GM06990 (cell line): ENCODE results near the gene FBXW8.

Source experiments
- DNase-seq: peaks from one replicate; pipeline ENCODE4 v3.0.0-alpha.2; 2011; ENCODE audit not compliant: insufficient read length; ENCODE audit errors: extremely low read depth
- H3K27me3 ChIP-seq: replicated peaks from 2 replicates; pipeline ENCODE4 v1.6.0; 2011; ENCODE audit warnings: low read length; ENCODE audit not compliant: control insufficient read depth, insufficient read depth
- H3K36me3 ChIP-seq: 2 replicates; pipeline ENCODE4 v1.5.1; 2011; ENCODE audit warnings: low read length; ENCODE audit not compliant: control insufficient read depth, insufficient read depth
- H3K4me3 ChIP-seq: replicated peaks from 2 replicates; pipeline ENCODE4 v1.5.1; 2011; ENCODE audit warnings: low read depth, mild to moderate bottlenecking, control low read depth, low read length
- TF ChIP-seq, protein P1 (sequence below): IDR thresholded peaks from 2 replicates; pipeline ENCODE4 v1.5.1; 2011; ENCODE audit warnings: low read length, control low read depth, mild to moderate bottlenecking, inconsistent platforms; ENCODE audit not compliant: insufficient read depth, poor library complexity, severe bottlenecking

The FBXW8 gene, protein sequence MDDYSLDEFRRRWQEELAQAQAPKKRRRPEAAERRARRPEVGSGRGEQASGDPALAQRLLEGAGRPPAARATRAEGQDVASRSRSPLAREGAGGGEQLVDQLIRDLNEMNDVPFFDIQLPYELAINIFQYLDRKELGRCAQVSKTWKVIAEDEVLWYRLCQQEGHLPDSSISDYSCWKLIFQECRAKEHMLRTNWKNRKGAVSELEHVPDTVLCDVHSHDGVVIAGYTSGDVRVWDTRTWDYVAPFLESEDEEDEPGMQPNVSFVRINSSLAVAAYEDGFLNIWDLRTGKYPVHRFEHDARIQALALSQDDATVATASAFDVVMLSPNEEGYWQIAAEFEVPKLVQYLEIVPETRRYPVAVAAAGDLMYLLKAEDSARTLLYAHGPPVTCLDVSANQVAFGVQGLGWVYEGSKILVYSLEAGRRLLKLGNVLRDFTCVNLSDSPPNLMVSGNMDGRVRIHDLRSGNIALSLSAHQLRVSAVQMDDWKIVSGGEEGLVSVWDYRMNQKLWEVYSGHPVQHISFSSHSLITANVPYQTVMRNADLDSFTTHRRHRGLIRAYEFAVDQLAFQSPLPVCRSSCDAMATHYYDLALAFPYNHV

DNA sequence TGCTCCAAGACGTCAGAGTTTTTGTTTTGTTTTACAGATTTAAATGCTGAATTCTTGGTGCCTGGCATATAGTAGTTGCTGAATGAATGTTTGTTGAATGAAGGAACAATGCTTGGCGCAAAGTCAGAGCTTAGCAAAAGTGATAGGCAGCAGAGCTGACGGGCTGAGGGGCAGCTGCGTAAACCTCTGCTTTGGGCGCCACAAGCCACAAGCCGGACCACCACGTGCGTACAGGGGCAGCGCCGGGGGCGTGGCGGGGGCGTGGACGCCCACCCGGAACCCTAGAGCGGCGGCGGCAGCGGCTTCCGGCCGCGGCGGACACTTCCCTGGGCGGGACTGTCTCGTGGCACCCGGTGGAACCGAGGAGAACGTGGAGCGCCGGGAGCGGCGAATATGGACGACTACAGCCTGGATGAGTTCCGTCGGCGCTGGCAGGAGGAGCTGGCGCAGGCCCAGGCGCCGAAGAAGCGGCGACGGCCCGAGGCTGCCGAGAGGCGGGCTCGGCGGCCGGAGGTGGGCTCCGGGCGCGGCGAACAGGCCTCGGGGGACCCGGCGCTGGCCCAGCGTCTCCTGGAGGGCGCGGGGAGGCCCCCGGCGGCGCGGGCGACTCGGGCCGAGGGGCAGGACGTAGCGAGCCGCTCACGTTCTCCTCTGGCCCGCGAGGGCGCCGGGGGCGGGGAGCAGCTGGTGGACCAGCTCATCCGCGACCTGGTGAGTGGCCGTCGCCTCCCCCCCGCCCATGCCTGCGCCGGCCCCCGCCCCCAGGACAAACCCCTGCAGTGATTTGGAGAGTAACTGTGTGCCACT is at the start of gene FBXW8:
TSS of gene FBXW8 (plus strand) at position 306 of the 807 bp plus-strand sequence. CDS start at position 394, 88 bp downstream.
- Histone ChIP-seq H3K4me3 (peak within 1 kb of the TSS; percentile 76), H3K27me3 (no peaks in the 10 kb centered on the region), H3K36me3 (no peaks in the 10 kb centered on the region)
- DNase-seq: peak; percentile 88
- TF ChIP-seq, protein P1, sequence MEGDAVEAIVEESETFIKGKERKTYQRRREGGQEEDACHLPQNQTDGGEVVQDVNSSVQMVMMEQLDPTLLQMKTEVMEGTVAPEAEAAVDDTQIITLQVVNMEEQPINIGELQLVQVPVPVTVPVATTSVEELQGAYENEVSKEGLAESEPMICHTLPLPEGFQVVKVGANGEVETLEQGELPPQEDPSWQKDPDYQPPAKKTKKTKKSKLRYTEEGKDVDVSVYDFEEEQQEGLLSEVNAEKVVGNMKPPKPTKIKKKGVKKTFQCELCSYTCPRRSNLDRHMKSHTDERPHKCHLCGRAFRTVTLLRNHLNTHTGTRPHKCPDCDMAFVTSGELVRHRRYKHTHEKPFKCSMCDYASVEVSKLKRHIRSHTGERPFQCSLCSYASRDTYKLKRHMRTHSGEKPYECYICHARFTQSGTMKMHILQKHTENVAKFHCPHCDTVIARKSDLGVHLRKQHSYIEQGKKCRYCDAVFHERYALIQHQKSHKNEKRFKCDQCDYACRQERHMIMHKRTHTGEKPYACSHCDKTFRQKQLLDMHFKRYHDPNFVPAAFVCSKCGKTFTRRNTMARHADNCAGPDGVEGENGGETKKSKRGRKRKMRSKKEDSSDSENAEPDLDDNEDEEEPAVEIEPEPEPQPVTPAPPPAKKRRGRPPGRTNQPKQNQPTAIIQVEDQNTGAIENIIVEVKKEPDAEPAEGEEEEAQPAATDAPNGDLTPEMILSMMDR: no peak

DNA sequence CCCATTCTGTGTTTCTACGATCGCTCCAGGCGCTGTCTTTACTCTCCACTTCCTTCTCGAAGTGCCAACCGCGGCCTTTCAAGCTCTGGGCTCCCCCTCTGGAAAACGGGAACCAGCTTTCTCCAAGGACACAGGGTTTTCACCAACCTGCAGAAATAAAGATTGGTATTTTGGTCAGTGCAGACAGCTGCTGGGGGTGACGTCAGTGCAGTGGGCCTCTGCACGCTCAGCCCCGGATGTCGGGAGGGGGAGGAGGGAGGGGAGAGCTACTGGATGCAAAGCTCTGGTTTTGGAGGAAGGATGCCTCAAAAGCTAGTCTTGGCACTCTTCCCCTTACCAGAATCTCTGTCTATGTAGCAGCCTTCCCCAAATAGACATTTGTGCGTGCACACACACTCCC is 49.4 kb upstream of the FBXW8 start:
- DNase-seq: peak; percentile 78
- Histone ChIP-seq H3K4me3 (no peak overlapping the region), H3K27me3 (no peaks in the 10 kb centered on the region; the same call in none of the 2 replicates), H3K36me3 (no peaks in the 10 kb centered on the region)
- TF ChIP-seq, protein P1: no peak

DNA sequence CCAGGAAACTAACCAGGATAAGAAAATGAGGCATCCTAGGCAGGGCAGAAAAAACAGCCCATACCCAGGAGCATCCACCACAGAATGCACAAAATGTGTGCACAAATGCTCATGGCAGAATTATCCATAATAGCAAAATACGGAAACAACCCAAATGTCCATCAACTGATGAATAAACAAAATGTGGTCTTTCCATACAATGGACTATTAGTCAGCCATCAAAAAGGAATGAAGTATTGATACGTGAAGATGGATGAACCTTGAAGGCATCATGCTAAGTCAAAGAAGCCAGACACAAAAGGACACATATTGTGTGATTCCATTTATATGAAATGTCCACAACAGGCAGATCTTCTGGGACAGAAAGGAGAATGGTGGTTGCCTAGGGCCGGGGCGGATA is 48.6 kb upstream of the FBXW8 start:
- no peak overlapping the region for H3K4me3 ChIP-seq
- TF ChIP-seq, protein P1: no peak
- DNase-seq: no peak
- no peaks in the 10 kb centered on the region for H3K36me3 ChIP-seq
- no peaks in the 10 kb centered on the region; the same call in none of the 2 replicates for H3K27me3 ChIP-seq

DNA sequence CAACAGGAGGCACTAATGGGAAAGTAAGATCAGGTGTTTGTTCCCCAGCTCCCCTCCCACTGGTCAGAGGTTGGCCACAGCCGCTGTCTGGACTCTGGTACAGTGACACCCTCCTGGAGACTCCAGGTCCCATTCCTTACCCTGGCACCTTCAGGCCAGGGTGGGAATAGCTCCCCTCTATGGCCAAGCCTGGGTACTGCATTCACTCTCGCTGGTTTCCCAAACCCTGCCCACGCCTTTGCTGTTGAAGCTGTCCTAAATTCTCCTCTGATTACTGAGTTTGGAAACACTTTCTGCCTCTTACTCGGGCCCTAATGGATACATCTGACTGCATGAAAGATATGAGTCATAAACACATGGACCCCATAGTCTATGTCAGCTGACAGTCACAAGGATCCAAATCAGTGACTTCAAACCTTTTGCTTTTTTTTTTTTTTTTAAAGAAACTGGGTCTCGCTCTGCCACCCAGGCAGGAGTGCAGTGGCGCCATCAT is 47.4 kb upstream of the FBXW8 start:
- Histone ChIP-seq H3K36me3 (no peaks in the 10 kb centered on the region), H3K4me3 (no peak overlapping the region), H3K27me3 (no peaks in the 10 kb centered on the region; the same call in none of the 2 replicates)
- no peak for DNase-seq
- TF ChIP-seq, protein P1: peak; percentile 70

DNA sequence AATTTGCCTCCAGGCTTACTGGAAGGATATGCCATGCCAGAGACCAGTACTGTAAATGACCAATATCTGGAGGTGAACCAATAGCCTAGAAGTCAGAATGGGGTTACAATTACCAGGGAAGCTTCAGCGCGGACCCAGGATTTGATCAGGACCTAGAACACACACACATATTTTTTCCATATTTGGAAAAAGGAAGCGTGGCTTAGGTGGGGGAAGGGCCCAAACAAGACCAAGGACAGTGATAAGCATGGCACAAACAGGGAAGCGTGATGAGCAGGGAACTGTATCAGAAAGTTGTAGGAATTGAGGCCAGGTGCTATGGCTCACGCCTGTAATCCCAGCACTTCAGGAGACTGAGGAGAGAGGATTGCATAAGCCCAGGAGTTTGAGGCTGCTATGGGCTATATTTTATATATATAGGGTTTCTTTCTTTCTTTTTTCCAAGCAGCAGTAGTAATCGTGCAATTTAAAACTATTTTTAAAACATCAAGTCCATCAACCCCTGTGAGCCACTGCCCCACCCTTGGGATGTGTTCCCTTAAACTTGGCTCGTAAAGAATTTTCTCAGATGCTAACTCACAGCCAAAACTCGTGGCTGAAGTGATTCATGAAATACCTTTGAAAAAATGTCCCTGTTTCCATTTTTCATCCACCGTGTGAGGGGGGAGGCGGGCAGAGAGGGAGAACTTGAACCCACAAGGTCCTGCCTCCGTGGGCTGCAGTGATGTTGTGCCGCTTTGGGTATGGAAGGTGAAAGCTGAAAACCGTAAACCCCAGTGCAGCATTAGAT is 46.2 kb upstream of the FBXW8 start:
- TF ChIP-seq, protein P1: no peak
- no peak overlapping the region for H3K4me3 ChIP-seq
- no peak for DNase-seq
- H3K27me3 ChIP-seq: no peaks in the 10 kb centered on the region; the same call in 1 of the 2 replicates
- no peaks in the 10 kb centered on the region for H3K36me3 ChIP-seq
